ENCODE measurements around the gene C11orf91.

C11orf91 gene

DNA sequence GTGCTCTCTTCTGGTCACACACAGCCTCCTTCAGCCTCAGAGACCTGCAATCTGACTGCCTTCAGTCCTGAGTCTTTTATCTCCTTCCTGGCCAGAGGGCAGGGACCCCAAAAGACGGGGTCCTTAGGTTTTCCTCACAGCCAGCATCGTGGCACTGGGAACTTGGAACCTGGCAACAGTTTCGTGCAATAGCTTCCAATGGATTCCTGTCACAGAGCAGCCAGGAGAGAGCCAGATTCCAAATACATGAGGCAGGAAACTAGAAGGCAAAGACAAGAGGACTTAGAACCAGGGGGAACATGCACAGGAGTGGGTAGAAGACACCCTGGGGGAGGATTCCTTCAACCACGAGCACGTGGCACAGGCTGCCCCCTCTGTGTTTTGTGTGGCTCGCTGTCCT lies 48.6 kb downstream of the C11orf91 start:
- no peaks in the 10 kb centered on the region for H3K4me1 ChIP-seq (ENCODE audit: control insufficient read depth in 2 of 2, insufficient read depth in 2 of 2, low read length in 2 of 2)
- H3K27ac ChIP-seq (ENCODE audit: low read depth in 2 of 2, low read length in 2 of 2): no peak overlapping the region
- H3K4me3 ChIP-seq (ENCODE audit: low read length in 2 of 2): no peak overlapping the region
- H3K27me3 ChIP-seq (ENCODE audit: control insufficient read depth in 2 of 2, insufficient read depth in 2 of 2, low read length in 2 of 2): peaks cover 0 to 2% of the 10 kb centered on the region in 2 donors
- H3K9me3 ChIP-seq (ENCODE audit: control insufficient read depth in 2 of 2, low read length in 2 of 2): no peaks in the 10 kb centered on the region
- H3K36me3 ChIP-seq (ENCODE audit: control insufficient read depth in 2 of 2, insufficient read depth in 2 of 2, low read length in 2 of 2): no peaks in the 10 kb centered on the region
- no peak overlapping the region for H3K9ac ChIP-seq (ENCODE audit: low read depth in 1 of 2, low read length in 2 of 2)

GRCh38 chr11:33651555-33651954 lies 49.1 kb downstream of the C11orf91 start:
- H3K9ac ChIP-seq (ENCODE audit: low read depth in 1 of 2, low read length in 2 of 2): no peak overlapping the region
- H3K9me3 ChIP-seq (ENCODE audit: control insufficient read depth in 2 of 2, low read length in 2 of 2): no peaks in the 10 kb centered on the region
- peaks cover 0 to 2% of the 10 kb centered on the region in 2 donors for H3K27me3 ChIP-seq (ENCODE audit: control insufficient read depth in 2 of 2, insufficient read depth in 2 of 2, low read length in 2 of 2)
- H3K27ac ChIP-seq (ENCODE audit: low read depth in 2 of 2, low read length in 2 of 2): no peak overlapping the region
- H3K4me3 ChIP-seq (ENCODE audit: low read length in 2 of 2): no peak overlapping the region
- H3K36me3 ChIP-seq (ENCODE audit: control insufficient read depth in 2 of 2, insufficient read depth in 2 of 2, low read length in 2 of 2): no peaks in the 10 kb centered on the region
- no peaks in the 10 kb centered on the region for H3K4me1 ChIP-seq (ENCODE audit: control insufficient read depth in 2 of 2, insufficient read depth in 2 of 2, low read length in 2 of 2)

DNA sequence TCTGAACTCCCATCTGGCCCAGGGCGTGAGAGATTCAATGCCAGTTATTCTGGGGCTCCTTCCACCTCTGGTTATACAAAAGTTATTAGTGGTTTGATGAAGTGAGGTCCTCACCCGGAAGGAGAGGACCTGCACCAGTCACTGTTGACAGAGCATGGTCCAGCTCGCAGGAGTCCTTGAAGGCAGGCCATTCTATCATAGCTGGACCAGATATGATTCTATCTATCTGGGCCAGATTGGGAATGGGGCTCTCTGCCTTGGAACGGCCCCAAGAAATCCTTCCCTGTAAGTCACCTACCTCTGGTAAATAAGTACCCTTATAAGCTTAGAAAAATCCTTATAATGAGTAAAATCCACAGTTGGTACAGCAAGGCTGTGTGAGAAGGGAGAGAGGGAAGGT lies 50.7 kb downstream of the C11orf91 start:
- H3K9me3 ChIP-seq (ENCODE audit: control insufficient read depth in 2 of 2, low read length in 2 of 2): no peaks in the 10 kb centered on the region
- H3K27ac ChIP-seq (ENCODE audit: low read depth in 2 of 2, low read length in 2 of 2): no peak overlapping the region
- H3K27me3 ChIP-seq (ENCODE audit: control insufficient read depth in 2 of 2, insufficient read depth in 2 of 2, low read length in 2 of 2): peaks cover 0 to 2% of the 10 kb centered on the region in 2 donors
- H3K4me1 ChIP-seq (ENCODE audit: control insufficient read depth in 2 of 2, insufficient read depth in 2 of 2, low read length in 2 of 2): no peaks in the 10 kb centered on the region
- H3K4me3 ChIP-seq (ENCODE audit: low read length in 2 of 2): no peak overlapping the region
- H3K9ac ChIP-seq (ENCODE audit: low read depth in 1 of 2, low read length in 2 of 2): no peak overlapping the region
- no peaks in the 10 kb centered on the region for H3K36me3 ChIP-seq (ENCODE audit: control insufficient read depth in 2 of 2, insufficient read depth in 2 of 2, low read length in 2 of 2)

Measured in mucosa of rectum (tissue), 2 donors.